Mucosa of rectum (tissue), 2 donors: ENCODE results near the gene FANCB.
A peak's percentile ranks its signal among the peaks of the same experiment; 100 is the strongest.

Source experiments
- H3K27ac ChIP-seq, 2 donors: one replicate each; pipeline ENCODE4 v1.7.0; 2013; ENCODE audit warnings: inconsistent platforms in 2 of 2, low read depth in 2 of 2, low read length in 2 of 2
- H3K27me3 ChIP-seq, 2 donors: one replicate each; pipeline ENCODE4 v1.7.0; 2013; ENCODE audit warnings: low read length in 2 of 2; ENCODE audit not compliant: control insufficient read depth in 2 of 2, insufficient read depth in 2 of 2
- H3K36me3 ChIP-seq, 2 donors: one replicate each; pipeline ENCODE4 v1.7.0; 2013; ENCODE audit warnings: low read length in 2 of 2; ENCODE audit not compliant: control insufficient read depth in 2 of 2, insufficient read depth in 2 of 2
- H3K4me1 ChIP-seq, 2 donors: one replicate each; pipeline ENCODE4 v1.7.0; 2013; ENCODE audit warnings: low read length in 2 of 2, mild to moderate bottlenecking in 1 of 2; ENCODE audit not compliant: control insufficient read depth in 2 of 2, insufficient read depth in 2 of 2
- H3K4me3 ChIP-seq, 2 donors: one replicate each; pipeline ENCODE4 v1.7.0; 2013; ENCODE audit warnings: low read length in 2 of 2
- H3K9ac ChIP-seq, 2 donors: one replicate each; pipeline ENCODE4 v1.7.0; 2013; ENCODE audit warnings: low read length in 2 of 2, low read depth in 1 of 2, mild to moderate bottlenecking in 1 of 2
- H3K9me3 ChIP-seq, 2 donors: one replicate each; pipeline ENCODE4 v1.7.0; 2013; ENCODE audit warnings: low read length in 2 of 2; ENCODE audit not compliant: control insufficient read depth in 2 of 2
- donor health status: healthy.
- donor health status: Normal muscosa, but diverticular disease.

The FANCB gene

DNA sequence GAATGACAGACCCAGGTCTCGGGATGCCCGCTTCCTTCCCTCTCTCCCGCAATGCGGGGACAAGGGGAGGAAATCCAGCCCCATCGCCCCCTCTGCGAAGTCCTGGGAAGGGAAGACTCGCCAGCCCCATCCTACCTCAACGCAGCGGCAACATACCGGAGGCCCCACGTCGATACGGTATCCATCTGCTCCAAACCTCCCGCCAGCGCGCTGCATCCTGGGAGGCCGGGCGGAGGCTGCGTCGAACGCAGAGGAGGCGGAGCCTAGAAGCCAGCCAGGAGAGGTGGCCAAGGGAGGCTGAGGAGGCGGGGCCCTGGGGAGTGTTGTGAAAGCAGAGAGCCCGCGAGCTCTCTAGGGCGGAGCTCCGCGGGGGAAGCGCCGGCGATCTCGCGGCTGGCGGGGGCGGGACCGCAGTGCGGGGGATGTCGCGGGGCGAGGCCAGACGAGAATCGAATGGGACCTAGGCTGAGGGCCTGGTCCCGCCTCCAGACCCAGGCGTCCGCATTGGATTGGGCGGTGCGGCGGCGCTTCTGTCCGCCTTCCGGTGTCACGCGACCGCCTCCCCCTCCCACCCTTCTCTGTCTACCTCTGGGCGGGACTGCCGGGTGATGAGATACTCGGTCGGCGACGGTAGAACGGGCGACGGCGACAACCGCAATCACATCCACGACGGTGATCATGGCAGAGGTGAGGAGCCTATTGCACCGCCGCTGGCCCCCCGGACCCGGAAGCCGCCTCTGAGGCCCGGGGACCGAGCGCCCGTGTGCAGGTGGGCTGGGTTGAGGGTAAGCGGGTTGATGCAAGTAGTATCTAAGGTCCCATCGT is at the start of gene FANCB, which contains the start of gene MOSPD2:
FANCB (minus strand) TSS at position 219 of the 825 bp plus-strand sequence. CDS start 7,559 bp downstream, outside the sequence.
MOSPD2 (plus strand) TSS at position 571 of the 825 bp plus-strand sequence; CDS start at position 679, 108 bp downstream.
- peak within 1 kb of the TSS; percentile 81 to 83 for H3K4me3 ChIP-seq
- peak within 1 kb of the TSS; percentile 73 to 74 for H3K27ac ChIP-seq
- no peaks in the 10 kb centered on the region for H3K9me3 ChIP-seq
- peak within 1 kb of the TSS; percentile 66 to 69 for H3K9ac ChIP-seq
- no peaks in the 10 kb centered on the region for H3K27me3 ChIP-seq
- H3K36me3 ChIP-seq, result no peaks in the 10 kb centered on the region
- H3K4me1 ChIP-seq, result peaks cover 0 to 6% of the 10 kb centered on the region in 2 donors

DNA sequence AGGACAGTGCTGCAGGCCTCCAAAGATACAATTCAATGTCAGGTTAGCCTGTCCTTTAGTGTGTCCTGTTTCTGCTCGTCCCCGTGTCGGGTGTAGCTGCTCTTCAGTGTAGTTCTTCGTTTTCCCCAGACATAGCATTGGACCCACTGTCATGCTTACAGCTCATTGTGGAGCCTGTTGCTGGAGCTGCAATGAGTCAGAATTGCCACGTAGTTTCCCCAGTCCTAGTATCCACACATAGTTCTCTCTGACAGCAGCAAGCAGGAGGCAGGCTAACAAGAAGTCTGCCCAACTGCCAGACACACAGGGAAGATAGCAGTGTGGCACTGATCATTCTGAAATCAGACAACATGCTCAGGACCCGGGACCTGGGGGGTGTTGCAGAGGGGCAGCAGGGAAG is 49.6 kb upstream of the FANCB start:
- Histone ChIP-seq H3K4me1 (no peaks in the 10 kb centered on the region), H3K27me3 (peaks cover 0 to 4% of the 10 kb centered on the region in 2 donors), H3K36me3 (no peaks in the 10 kb centered on the region), H3K9me3 (no peaks in the 10 kb centered on the region), H3K27ac (no peak overlapping the region), H3K9ac (no peak overlapping the region), H3K4me3 (no peak overlapping the region)

GRCh38 chrX:14920196-14920595 is 47.3 kb upstream of the FANCB start:
- peaks cover 0 to 4% of the 10 kb centered on the region in 2 donors for H3K27me3 ChIP-seq
- H3K27ac ChIP-seq, result no peak overlapping the region
- H3K36me3 ChIP-seq, result peaks cover 5 to 8% of the 10 kb centered on the region in 2 donors
- H3K4me1 ChIP-seq, result no peaks in the 10 kb centered on the region
- H3K9me3 ChIP-seq, result no peaks in the 10 kb centered on the region
- H3K9ac ChIP-seq, result no peak overlapping the region
- no peak overlapping the region for H3K4me3 ChIP-seq

DNA sequence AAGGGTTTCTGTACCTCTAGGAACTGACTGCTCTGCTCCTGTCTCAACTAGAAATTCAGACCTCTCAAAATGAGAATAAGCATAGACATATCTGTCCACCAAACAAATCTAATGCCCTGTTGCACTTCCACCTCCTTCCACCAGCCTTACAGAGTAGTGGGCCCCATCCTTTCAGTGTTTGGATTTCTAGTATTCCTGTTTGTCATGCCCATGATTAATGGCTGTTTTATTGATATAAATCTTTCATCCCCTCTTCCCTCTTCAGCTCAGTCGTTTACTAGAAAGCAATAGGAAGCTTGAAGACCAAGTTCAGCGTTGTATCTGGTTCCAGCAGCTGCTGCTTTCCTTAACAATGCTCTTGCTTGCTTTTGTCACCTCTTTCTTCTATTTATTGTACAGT is 46.5 kb upstream of the FANCB start:
- H3K27ac ChIP-seq, result no peak overlapping the region
- no peak overlapping the region for H3K9ac ChIP-seq
- H3K27me3 ChIP-seq, result peaks cover 0 to 4% of the 10 kb centered on the region in 2 donors
- no peaks in the 10 kb centered on the region for H3K4me1 ChIP-seq
- H3K4me3 ChIP-seq, result no peak overlapping the region
- H3K9me3 ChIP-seq, result no peaks in the 10 kb centered on the region
- H3K36me3 ChIP-seq, result peaks cover 5 to 8% of the 10 kb centered on the region in 2 donors

DNA sequence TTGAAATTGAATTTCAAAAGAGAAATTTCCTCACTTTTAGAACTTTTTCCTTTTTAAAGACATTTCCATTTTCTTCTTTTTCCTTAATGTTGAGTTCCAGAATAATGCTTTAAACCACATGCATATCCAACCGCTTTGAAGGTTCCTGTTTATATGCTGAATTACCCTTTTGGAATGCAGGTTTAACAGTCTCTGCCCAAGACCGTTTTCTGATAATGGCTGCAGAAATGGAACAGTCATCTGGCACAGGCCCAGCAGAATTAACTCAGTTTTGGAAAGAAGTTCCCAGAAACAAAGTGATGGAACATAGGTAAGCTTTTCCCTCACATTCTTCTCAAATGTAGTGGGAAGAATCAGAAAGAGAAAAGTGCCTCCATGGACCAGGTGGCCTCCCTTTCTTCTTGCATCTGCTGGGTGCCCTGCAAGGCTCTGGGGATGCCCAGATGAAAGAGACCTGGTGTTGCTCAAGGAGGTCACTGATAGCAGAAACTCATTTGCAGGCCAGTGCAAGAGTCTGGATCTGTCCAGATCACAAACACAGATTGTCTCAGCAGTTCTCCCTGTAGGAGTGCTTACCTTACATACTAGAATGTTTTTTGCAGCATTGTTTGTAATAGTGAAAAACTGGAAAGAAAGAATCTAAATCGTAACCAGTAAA is 43.3 kb upstream of the FANCB start:
- Histone ChIP-seq H3K27ac (no peak overlapping the region), H3K9me3 (no peaks in the 10 kb centered on the region), H3K4me1 (no peaks in the 10 kb centered on the region), H3K4me3 (no peak overlapping the region), H3K36me3 (peaks cover 7 to 13% of the 10 kb centered on the region in 2 donors), H3K27me3 (no peaks in the 10 kb centered on the region), H3K9ac (no peak overlapping the region)

DNA sequence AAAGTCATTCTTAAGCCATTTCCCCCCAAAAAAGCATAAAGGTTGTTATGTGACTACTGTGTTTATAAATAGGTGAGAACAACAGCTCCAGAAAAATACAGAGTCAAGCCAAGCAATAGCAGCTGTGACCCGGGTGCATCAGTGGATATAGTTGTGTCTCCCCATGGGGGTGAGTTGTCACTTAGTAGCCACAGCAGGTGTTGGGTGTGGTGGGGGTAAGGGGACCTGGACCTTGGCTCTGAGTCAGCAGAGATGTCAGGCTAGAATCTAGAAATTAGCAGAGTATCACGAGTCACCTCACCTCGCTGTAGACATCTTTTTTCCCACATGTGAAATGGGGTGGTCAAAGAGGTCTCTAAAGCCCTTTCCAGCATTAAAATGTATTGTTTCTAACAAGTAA is 42.7 kb upstream of the FANCB start:
- Histone ChIP-seq H3K4me3 (no peak overlapping the region), H3K9me3 (no peaks in the 10 kb centered on the region), H3K4me1 (no peaks in the 10 kb centered on the region), H3K27ac (no peak overlapping the region), H3K27me3 (no peaks in the 10 kb centered on the region), H3K9ac (no peak overlapping the region), H3K36me3 (peaks cover 7 to 13% of the 10 kb centered on the region in 2 donors)

GRCh38 chrX:14913241-14913640 is 40.4 kb upstream of the FANCB start:
- H3K4me3 ChIP-seq, result no peak overlapping the region
- H3K9me3 ChIP-seq, result no peaks in the 10 kb centered on the region
- H3K9ac ChIP-seq, result no peak overlapping the region
- H3K27me3 ChIP-seq, result no peaks in the 10 kb centered on the region
- H3K36me3 ChIP-seq, result peaks cover 7 to 13% of the 10 kb centered on the region in 2 donors
- no peak overlapping the region for H3K27ac ChIP-seq
- H3K4me1 ChIP-seq, result no peaks in the 10 kb centered on the region

- Histone ChIP-seq H3K4me1 (no peaks in the 10 kb centered on the region), H3K9ac (no peak overlapping the region), H3K4me3 (no peak overlapping the region), H3K27ac (no peak overlapping the region), H3K27me3 (no peaks in the 10 kb centered on the region), H3K36me3 (no peaks in the 10 kb centered on the region), H3K9me3 (peaks cover 0 to 4% of the 10 kb centered on the region in 2 donors)
These were observed 31.0 kb upstream of the FANCB start for GRCh38 chrX:14903891-14904290.

DNA sequence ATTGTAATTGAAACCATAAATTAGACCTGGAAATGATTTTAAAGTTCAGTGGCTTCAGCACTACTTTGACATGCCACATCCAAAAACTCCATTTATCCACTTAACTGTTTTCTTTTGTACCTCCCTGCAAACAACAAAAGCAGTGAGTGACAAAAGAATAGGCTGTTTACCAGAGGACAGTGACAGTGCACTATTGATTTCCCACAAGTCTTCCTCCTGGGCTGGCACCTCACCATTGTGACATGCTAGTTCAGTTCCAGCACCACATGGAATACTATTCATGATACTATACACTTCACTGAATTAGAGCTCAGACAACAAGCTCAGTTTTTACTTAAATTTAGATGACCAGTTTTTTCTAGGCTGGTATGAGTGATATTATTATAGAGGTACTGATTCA is 29.7 kb upstream of the FANCB start:
- Histone ChIP-seq H3K9ac (no peak overlapping the region), H3K36me3 (no peaks in the 10 kb centered on the region), H3K27ac (no peak overlapping the region), H3K9me3 (peaks cover 0 to 4% of the 10 kb centered on the region in 2 donors), H3K27me3 (no peaks in the 10 kb centered on the region), H3K4me1 (no peaks in the 10 kb centered on the region), H3K4me3 (no peak overlapping the region)

- Histone ChIP-seq H3K27ac (no peak overlapping the region), H3K27me3 (no peaks in the 10 kb centered on the region), H3K4me3 (no peak overlapping the region), H3K9ac (no peak overlapping the region), H3K9me3 (peaks cover 0 to 3% of the 10 kb centered on the region in 2 donors), H3K4me1 (no peaks in the 10 kb centered on the region), H3K36me3 (no peaks in the 10 kb centered on the region)
These were observed 26.7 kb upstream of the FANCB start for GRCh38 chrX:14899607-14900006.
